ENCODE measurements around the gene TMEM52B. TPM values are rescaled to one million over a fixed set of nuclear protein-coding genes. Genes with fewer than 3 reads are reported as not detected.

Gene TMEM52B
- total RNA-seq = not detected in 2 replicates
- long read RNA-seq = 0 reads

DNA sequence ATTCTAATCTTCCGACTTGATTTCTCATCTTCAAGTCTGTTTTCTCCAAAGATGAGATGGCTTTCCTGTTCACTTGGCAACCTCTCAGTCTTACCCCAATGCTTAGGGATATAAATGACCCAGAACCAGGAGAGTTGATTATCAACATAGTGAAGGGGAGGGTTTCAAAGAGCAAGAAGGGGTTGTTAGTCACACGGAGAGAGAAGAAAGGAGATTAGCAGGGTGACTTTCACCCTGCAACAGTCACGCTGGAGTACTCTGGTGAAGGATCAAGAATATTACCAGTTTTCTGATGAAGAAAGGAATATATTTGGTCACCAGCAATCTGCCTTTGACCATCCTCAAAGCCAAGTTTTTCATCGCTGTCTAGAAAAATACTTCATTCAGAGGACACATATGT is at the start of gene TMEM52B:
TSS of gene TMEM52B (plus strand) at position 212 of the 400 bp plus-strand sequence. CDS start 543 bp downstream, outside the sequence.
- no peak within 1 kb of the TSS for H3K4me3 Mint-ChIP-seq
- no peaks in the 10 kb centered on the region for H3K9me3 Mint-ChIP-seq
- no peak for DNase-seq (ENCODE audit: low read depth, low spot score)
- TF ChIP-seq CTCF (conservative IDR thresholded peaks at IDR 0.05) = no peak
- H3K27me3 Mint-ChIP-seq (ENCODE audit: low read depth) = peaks cover 4% of the 10 kb centered on the region
- no peak within 1 kb of the TSS for H3K27ac Mint-ChIP-seq (ENCODE audit: unreplicated experiment)
- H3K4me1 Mint-ChIP-seq = no peaks in the 10 kb centered on the region
- no peaks in the 10 kb centered on the region for H3K36me3 Mint-ChIP-seq (ENCODE audit: low read depth)

DNA sequence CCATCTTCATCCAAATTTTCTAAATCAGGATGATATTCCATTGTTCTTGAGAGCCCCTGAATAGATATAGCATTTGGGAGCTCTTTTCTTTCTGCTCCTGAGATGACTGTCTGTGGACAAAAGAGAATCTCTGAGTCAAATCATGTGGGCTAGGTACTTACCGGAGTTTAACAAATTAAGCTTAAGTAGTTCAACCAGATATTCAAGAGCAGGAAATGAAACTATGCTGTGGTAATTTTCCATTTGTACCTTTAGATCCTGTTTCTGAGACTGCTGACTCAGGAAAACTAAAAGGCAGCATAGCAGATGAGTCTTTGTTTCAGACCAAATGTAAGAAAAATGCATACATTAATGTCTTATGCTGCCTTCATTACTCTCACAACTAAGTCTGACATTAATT is 48.8 kb upstream of the TMEM52B start, which contains the start of gene CLEC7A:
TSS of gene CLEC7A (minus strand) at position 158 of the 400 bp plus-strand sequence. CDS start at position 41, 117 bp downstream.
- TF ChIP-seq CTCF (conservative IDR thresholded peaks at IDR 0.05) = no peak
- Mint-ChIP-seq H3K27me3 (ENCODE audit: low read depth) (no peaks in the 10 kb centered on the region), H3K4me1 (peaks cover 8% of the 10 kb centered on the region), H3K9me3 (no peaks in the 10 kb centered on the region), H3K4me3 (no peak within 1 kb of the TSS), H3K36me3 (ENCODE audit: low read depth) (no peaks in the 10 kb centered on the region), H3K27ac (ENCODE audit: unreplicated experiment) (no peak within 1 kb of the TSS)
- DNase-seq (ENCODE audit: low read depth, low spot score) = no peak

GRCh38 chr12:10131111-10131690 is 47.6 kb upstream of the TMEM52B start:
- no peak for TF ChIP-seq CTCF (conservative IDR thresholded peaks at IDR 0.05)
- no peak overlapping the region for H3K27ac Mint-ChIP-seq (ENCODE audit: unreplicated experiment)
- no peaks in the 10 kb centered on the region for H3K36me3 Mint-ChIP-seq (ENCODE audit: low read depth)
- H3K9me3 Mint-ChIP-seq = no peaks in the 10 kb centered on the region
- H3K4me3 Mint-ChIP-seq = no peak overlapping the region
- no peaks in the 10 kb centered on the region for H3K27me3 Mint-ChIP-seq (ENCODE audit: low read depth)
- H3K4me1 Mint-ChIP-seq = peaks cover 8% of the 10 kb centered on the region
- no peak for DNase-seq (ENCODE audit: low read depth, low spot score)

DNA sequence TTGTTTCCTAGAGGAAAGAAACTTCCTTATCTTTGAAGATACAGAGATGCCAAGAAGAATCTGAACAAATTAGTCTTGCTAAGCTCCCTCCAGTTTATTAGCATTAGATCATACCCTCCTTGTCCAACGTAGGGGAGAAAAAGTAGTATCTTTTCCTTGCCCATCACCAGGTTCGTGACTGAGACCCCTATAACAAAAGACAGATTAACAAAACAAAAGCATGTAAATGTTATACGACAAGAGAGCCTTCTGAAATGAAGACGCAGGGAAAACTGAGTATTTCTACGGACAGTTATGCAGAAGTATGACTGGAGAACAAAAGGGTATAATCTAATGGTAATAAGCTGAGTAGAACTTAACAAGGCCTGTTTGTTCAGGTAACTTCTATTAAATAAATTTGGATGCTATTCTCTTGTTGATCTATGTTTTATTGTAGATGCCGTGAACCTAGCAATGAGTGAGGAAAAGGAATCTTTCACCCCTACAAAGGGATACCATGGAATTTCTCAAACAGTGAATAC is 45.9 kb upstream of the TMEM52B start:
- Mint-ChIP-seq H3K4me3 (no peak overlapping the region), H3K36me3 (ENCODE audit: low read depth) (no peaks in the 10 kb centered on the region), H3K27me3 (ENCODE audit: low read depth) (no peaks in the 10 kb centered on the region), H3K4me1 (peaks cover 8% of the 10 kb centered on the region), H3K9me3 (no peaks in the 10 kb centered on the region), H3K27ac (ENCODE audit: unreplicated experiment) (no peak overlapping the region)
- DNase-seq (ENCODE audit: low read depth, low spot score) = no peak
- no peak for TF ChIP-seq CTCF (conservative IDR thresholded peaks at IDR 0.05)

DNA sequence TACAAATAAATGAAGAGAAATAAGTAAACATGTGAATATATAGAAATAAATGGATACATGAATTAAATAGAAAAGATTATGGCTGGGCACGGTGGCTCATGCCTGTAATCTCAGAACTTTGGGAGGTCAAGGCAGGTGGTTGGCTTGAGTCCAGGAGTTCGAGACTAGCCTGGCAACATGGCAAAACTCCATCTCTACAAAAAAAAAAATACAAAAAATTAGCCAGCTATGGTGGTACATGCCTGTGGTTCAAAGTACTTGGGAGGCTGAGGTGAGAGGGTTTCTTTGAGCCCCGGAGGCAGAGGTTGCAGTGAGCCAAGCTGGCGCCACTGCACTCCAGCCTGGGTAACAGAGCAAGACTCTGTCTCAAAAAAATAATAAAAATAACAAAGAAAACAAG is 43.7 kb upstream of the TMEM52B start:
- no peaks in the 10 kb centered on the region for H3K36me3 Mint-ChIP-seq (ENCODE audit: low read depth)
- peaks cover 8% of the 10 kb centered on the region for H3K4me1 Mint-ChIP-seq
- no peak for DNase-seq (ENCODE audit: low read depth, low spot score)
- no peak overlapping the region for H3K4me3 Mint-ChIP-seq
- no peak overlapping the region for H3K27ac Mint-ChIP-seq (ENCODE audit: unreplicated experiment)
- TF ChIP-seq CTCF (conservative IDR thresholded peaks at IDR 0.05) = no peak
- H3K9me3 Mint-ChIP-seq = no peaks in the 10 kb centered on the region
- H3K27me3 Mint-ChIP-seq (ENCODE audit: low read depth) = no peaks in the 10 kb centered on the region
